GM18520 (cell line): ENCODE data around the gene NDUFAF5.

Experiments
- ATAC-seq: cut with Tn5 transposase; IDR thresholded peaks from one replicate; pipeline ENCODE4 v1.9.1; 2021; ENCODE audit not compliant: unreplicated experiment

Gene NDUFAF5

GRCh38 chr20:13777171-13777601 is 7.6 kb upstream of the NDUFAF5 start:
- no peak for ATAC-seq

- no peak for ATAC-seq
Observed at GRCh38 chr20:13778827-13779226, 6.0 kb upstream of the NDUFAF5 start.

GRCh38 chr20:13783528-13783927 is 1.3 kb upstream of the NDUFAF5 start:
- ATAC-seq, result no peak

DNA sequence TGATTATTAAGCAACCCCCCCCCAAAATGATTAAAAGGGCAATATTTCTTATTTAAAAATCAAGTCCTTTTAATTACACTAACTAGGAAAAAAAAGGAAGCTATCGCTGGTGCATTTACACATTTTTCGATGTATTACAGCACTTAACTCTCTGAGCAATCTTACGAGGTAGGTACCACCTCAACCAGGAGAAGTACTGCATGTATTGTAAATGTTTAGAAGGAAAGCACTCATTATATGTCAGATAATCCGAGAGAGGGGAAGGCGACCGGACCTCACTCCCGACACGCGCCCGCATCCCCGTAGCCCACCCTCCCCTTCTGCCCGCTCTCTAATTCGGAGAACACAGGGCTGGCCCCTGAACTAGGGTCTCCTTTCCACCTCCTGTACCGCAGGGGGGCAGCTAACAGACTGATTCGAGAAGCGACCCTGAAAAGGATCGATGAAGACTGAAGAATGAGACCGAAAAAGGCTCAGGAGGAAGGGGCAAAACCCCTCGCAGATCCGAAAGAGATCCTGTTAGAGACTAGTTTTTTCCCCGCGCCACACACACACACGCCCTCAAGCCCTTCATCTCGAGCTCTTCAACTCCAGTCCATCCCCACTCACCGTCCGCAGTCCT is 446 bp upstream of the NDUFAF5 start:
- ATAC-seq, result no peak

GRCh38 chr20:13786143-13786828 is 1.5 kb downstream of the NDUFAF5 start:
- no peak for ATAC-seq

DNA sequence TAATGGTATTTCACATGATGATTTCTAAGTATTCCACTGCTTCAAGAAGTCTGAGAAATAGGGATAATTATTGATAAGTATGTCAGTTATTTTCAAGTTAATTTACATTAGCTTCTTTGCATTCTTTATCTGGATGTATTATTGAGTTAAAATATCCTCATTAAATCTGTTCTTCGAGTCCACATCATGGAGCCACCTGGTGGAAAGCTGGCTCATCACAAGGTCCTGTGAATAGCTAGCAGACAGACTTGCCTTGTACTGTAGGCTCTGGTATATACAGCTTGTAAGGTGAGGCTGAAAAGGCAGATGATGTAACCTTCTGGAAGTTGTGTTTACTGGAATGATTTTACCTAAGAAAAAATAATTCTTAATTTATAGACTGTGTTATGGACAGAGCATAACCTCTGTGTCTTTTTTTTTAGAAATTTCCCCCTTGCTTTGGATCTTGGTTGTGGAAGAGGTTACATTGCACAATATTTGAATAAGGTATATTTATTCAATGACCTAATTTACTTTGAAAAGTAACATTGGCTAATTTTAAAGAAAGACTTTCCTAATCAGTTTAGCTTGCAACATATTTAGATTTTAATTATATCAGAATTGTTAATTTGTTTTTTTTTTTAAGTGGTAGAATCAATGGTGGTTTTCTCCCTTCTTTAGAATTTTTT is 3.5 kb downstream of the NDUFAF5 start:
- ATAC-seq, result no peak

DNA sequence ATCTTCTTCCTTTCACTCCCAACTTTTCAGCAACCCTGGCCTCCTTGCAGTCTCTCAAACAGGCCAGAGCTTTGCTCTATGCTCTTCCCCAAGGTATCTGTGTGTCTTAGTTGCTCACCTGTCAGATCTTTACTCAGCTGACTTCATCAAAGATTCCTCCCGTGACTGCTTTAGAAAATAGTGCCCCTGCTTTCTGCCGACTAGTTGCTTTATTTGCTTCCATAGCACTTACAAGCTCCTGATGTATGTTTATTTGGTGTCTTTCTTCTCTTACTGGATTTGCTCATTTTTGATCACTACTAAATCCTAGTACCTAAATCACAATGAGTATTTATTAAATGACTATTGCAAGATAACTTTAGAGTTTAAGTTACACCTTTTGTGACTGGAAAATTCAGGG is 5.9 kb downstream of the NDUFAF5 start:
- ATAC-seq, result no peak

DNA sequence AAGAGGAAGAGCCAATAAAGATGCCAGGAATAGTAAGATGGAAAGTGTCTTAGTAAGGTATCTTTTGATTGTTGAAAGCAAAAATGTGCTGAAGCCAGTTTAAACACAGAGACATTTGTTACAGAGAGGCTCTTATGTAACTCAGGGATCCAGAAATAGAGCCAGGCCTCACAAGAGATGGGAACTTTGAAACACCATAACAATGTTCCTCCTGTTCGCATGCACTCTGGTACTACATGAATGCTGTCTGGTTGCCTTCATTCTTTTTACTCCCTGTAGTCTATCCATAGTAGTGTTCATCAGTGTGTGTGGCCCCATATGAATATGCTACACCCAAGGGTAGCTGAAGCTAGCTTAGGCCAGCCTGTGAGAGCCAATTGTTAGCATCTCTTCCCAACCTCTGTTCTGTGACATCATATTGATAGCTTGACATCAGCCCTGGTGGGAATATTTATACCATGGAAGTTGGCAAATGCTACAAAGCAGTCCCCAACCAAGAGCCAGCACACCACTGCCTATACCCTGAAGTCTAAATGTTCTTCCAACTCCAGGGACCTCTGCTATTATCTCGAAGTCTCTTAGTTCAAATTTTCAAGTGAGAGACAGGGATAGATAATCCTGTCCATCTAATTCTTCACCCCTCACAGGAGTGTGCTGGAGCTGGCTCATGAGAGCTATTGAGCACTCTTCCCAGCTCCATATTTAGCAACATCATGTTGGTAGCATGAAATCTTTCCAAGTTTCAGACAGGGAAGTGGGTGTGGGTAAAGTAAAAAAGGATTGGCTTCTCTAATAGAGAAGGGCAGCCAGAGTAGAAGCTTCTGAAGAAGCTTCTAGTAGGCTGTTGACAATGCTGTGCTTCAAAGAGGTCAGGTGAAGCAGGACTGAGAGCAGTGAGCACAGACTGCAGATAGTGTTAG is 7.0 kb downstream of the NDUFAF5 start:
- no peak for ATAC-seq

DNA sequence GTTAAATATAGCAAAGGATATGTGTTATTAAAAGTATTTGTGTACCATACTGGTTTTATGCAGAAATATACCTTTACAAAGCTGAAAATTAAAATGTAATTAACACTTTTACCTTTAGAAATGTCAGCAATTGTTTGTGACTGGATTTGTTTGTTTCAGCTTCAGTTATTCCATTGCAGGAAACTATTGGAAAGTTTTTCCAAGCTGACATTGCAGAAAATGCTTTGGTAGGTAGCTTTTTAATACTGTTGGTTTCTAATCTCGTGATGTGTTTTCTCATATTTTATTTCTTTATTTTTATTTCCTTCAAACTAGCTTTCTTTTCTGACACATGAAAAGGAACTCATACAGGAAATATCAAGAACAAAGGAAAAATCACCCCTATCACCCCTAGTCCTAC is 8.2 kb downstream of the NDUFAF5 start:
- no peak for ATAC-seq

- ATAC-seq, result no peak
Observed at GRCh38 chr20:13794667-13795066, 9.8 kb downstream of the NDUFAF5 start.

- no peak for ATAC-seq
Observed at GRCh38 chr20:13799040-13799439, 14.2 kb downstream of the NDUFAF5 start.

GRCh38 chr20:13799974-13800373 is 15.1 kb downstream of the NDUFAF5 start:
- ATAC-seq, result no peak

- ATAC-seq, result no peak
Observed at GRCh38 chr20:13800728-13801134, 15.9 kb downstream of the NDUFAF5 start.

- no peak for ATAC-seq
Observed at GRCh38 chr20:13809373-13809772, 24.5 kb downstream of the NDUFAF5 start.

DNA sequence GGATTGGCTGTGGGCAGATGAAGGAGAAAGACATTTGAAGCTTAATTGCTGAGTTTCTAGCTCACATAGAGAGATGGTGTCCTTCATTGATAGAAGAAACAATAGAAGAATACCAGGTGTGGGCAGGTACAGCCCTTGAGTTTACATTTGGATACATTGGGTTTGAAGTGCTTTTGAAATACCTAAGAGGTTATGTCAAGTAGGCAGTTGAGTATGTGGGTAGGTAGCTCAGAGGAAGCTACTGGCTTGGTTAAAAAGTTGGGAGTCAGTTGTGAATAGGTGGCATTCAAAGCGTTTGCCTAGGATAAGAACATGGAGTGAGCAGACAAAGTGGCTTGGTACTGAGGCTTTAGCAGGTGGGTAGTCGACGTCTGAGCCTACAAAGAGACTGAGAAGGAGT is 25.0 kb downstream of the NDUFAF5 start:
- no peak for ATAC-seq

GRCh38 chr20:13810446-13810845 is 25.6 kb downstream of the NDUFAF5 start:
- no peak for ATAC-seq

GRCh38 chr20:13813910-13814309 is 29.1 kb downstream of the NDUFAF5 start:
- ATAC-seq, result no peak

DNA sequence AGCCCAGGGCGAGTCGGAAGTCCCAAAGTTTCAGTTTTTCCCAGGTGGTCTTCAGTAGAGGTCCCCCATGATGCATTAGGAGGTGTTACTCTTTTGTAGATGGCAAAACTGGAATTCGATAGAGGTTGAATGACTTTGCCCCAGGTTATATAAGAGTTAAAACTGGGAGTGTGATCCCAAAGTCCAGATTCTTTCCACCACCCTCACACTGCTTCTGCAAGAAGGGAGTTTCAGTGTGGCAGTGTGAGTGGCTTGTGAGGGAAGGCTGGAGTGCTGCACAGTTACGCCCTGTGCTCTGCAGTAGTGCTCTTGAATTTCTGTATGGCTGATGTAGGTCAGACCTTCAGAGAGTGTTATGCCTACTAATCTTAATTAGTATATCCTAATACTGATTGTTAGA is 29.8 kb downstream of the NDUFAF5 start:
- no peak for ATAC-seq

- no peak for ATAC-seq
Observed at GRCh38 chr20:13816757-13817156, 31.9 kb downstream of the NDUFAF5 start.

DNA sequence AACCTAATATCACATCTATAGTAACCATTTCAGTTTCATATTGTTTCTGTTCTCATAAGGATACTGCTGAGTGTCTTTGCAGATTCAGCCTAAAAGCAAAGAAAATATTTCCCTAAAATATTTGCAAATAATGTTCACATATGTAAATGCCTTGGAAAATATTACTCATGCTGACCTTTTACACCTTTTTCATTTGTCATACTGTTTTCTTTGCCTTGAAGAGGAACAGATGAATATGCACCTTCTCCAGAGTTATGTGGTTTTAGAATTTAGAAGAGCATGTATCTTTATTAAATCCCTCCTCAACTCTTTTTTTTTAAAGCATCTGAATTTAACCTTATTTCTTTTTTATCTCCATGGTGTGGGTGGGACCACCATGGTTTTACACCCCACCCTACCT is 32.5 kb downstream of the NDUFAF5 start:
- ATAC-seq, result no peak
